Measurements from ENCODE around the gene SH3RF3.
A peak's percentile ranks its signal among the peaks of the same experiment; 100 is the strongest.
"Not testable (repeated sequence)": the region's sequence is repeated elsewhere in the genome, so short reads cannot be mapped to it uniquely, and the experiment has no call there.

SH3RF3 gene

DNA sequence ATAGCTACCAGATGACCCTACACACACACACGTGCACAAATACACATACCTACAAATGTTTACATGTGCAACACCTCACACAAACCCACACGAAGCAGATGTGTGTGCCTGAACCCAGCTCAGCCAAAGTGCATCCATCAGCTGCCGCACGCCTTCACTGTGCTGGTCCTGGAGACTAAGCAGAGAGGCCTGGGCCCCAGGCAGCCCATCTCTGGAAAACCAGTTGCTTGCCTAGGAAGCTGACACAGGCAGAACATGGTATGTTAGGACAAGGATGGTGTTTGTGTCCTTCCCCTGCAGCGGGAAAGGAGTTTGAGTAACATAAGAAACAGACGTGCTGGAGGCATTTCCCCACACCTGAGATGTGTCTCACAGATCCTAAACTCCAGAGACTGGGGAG lies 398.1 kb downstream of the SH3RF3 start:
- DNase-seq (ENCODE audit: low spot score), result no peak

DNA sequence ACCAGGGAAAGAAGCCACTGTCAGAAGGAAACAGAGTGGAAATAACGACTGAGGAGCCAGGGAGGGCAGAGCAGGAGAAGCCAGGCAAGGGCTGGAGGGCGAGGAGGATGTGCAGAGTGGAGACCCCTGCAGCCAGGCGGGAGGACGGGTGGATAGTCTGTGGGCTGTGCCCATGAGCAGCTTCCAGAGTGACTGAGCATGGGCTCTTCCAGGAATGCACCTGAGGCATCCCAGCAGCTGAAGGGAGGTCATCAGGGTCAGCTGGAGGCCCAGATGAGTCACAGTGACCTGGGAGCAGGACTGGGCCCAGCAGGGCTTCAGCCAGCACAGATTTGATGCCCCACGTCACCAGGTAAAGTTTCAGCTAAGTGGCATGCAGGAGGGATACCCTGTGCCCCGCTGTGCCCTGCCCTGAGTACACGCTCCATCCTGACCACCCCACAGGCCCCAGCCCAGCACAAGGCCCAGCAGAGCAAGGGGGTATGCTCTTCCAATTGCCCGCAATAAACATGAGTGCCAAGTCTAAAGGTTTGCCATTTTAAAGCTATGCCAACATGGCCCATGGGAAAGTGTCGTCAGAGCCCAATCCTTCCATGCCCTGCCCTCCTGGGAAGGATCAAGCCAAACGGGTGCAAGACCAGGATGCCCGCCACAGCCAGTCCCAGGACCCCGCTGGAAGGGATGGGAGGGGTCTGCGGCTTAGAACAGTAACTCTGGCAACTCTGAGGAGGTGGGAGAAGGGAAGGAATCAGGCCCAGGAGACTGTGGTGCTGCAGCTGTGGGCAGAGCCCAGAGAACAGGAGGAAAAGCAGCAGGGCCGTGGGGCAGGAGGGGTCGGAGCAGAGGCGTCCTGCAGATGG lies 399.1 kb downstream of the SH3RF3 start:
- DNase-seq (ENCODE audit: low spot score), result no peak

DNA sequence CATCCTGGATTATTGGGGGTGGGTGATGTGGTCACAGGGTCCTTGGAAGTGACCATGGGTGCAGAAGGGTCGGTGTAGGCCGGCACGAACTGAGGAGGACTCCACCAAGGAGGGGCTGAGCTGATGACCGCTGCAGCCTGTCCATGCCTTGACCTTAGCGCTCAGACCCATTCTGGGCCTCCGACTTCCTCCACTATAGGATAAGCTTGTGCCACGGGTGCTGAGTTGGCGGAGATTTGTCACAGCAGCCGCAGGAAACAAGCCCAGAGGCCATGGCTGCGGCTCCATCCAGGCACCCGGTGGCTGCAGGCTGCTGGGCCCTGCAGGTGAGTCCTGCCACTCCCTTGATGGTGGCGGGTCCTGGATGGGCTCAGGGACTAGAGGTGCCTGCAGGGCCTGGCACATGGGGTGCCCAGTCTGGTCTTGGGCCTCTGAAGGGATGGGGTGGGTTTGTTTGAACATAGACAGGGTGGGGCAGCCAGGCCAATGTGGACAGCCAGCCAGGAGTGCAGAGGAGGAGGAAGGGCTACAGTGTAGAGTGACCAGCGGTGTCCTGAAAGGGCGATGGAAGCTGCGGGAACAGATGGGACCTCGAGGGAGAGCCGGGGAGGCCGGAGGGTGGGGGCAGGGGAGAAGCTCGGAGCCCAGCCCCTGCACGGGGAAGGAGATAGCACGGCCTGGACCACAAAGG lies 400.0 kb downstream of the SH3RF3 start:
- no peak for DNase-seq (ENCODE audit: low spot score)

DNA sequence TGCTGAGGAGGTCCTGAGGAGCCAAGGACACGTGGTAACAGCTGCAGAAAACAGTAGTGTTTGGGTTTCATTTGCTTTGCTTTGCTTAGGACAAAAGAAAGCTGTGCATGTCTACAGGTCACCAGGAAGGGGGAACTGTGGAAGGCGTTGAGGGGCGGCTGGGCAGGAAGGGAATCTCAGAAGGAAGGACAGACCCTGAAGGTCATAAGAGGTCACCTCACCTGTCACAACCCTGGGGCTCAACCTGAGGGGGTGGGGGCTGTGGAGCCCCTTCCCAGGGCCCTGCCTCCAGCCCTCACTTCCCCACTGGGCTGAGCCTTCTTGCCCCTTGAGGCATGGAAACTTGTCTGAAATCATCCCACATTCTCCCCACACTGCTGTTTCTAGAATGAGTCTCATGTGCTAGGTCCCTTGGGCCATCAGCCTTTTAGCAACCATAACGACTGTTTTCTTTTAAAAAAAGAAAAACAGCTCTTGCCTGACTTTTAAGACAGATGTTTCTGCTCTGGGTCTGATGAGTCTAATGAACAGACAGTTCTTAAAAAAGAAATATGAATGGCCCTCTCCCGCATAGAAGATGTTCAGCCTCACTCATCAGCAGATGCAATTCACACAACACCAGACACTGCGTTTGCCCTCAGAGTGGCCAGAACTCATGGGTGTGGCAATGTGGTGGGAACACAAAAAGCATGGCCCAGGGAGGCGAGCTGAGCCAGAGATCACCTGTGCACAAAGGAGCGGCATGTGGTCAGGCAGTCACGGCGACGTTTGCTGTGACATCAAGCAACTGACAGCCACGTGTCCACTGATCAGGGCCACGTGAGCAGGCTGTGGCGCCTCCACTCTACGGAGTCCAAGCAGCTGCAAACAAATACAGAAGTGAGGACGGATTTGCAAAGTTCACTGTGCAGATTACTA lies 400.8 kb downstream of the SH3RF3 start:
- DNase-seq (ENCODE audit: low spot score), result no peak

DNA sequence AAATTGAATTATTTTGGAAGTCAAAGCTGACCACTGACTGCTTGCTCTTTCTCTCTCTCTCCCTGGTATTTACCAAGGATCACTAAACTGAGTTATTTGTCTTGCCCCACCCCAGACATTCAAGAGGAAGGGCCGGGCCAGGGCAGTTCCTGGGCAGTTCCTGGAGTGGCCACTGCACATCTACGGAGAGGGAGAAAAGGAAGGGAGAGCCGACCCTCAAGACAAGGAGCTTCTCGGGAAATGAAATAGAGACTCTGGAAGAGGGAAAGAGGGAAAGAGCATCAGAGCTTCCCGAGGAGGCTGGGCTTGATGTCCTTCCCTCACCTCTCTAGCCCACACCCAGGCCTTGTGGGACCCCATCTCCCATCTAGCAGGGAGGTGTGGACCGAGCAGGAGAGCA lies 401.7 kb downstream of the SH3RF3 start:
- no peak for DNase-seq (ENCODE audit: low spot score)

DNA sequence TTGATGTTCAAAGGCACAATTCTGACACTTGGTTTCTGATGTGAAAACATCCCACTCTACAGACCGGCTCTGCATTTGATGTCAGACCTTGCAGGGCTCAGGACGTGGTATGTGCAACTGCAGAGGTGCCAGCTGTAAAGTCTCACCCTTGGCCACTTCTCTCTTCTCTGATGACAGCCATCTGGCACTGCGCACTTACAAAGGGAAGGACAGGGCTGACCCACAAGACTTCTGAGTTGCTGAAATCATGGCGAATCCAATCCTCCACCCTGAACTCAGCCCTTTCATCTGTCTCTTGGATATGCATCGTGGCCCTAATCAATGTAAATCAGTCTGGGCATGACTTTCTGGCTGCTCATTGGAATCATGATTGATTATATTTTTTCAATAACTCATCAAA lies 402.2 kb downstream of the SH3RF3 start:
- no peak for DNase-seq (ENCODE audit: low spot score)

DNA sequence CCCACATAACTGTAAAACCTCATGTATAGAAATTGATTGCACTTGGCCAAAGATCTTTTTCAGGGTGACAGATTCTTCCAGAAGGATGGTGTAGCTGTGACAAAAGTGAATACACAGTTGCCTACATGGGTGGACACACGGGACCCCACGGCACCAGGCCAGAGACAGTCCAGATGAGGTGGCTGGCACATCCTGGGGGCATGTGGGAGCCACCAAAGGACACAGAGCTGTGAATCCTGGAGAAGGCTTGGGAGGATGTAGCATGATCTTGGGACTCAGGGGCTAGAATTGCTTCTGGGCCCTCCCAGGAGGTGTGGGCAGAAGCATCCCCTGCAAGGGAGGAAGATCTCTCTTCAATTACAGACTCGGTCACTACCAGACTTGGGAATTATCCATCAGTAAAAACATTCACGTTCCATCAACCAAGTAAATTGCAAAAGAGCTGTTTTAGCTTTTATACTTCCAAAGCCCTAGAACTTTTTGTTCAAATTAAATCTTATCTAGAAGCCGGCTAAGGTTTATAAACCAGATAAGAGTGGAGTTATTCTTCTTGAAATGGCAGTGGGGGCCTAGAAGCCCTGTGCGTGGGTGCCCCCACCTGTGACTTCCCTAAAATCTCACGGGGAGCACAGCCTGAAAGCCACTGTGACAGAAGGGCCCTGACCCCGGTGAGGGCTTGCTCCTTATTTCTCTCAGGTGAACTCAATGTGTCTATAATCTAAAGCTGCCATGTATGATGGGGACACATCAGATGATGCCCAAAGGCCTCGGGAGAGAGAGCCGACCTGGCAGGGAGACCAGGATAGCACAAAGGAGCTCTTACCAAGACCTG lies 403.1 kb downstream of the SH3RF3 start:
- no peak for DNase-seq (ENCODE audit: low spot score)

DNA sequence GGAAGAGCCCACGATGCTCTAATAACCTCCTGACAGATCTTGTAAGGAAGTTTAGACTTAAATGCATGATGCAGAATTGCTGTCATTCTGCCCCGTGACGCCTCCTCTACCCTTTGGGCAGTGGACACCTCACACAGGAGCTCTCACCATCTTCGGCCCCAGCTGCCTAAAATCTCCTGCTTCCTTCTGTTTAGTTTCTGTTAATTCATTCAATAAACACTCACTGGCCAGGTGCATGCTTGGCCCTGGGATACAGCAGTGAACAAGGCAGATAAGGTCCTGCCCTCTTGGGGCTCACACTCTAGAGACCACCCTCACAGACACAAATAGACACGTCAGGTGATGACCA lies 403.7 kb downstream of the SH3RF3 start:
- no peak for DNase-seq (ENCODE audit: low spot score)

DNA sequence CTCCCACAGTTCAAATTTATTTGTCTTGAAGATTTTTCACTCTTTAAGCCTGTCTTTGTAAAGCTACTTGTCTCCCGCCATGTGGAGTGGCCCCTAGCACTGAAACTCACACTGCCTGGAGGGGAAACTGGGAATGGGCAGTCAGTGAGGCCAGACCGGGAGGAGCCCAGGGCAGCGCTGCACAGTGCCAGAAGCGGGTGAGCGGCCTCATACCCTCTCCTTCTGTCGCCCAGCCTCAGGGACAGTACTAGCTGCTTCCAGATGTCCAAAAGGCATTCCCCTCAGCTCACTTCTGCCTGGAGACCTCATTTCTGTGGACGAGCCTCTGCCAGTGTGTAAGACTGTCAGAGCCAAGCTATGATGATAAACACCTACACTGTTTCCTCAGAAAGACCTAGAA lies 404.8 kb downstream of the SH3RF3 start:
- DNase-seq (ENCODE audit: low spot score), result no peak

DNA sequence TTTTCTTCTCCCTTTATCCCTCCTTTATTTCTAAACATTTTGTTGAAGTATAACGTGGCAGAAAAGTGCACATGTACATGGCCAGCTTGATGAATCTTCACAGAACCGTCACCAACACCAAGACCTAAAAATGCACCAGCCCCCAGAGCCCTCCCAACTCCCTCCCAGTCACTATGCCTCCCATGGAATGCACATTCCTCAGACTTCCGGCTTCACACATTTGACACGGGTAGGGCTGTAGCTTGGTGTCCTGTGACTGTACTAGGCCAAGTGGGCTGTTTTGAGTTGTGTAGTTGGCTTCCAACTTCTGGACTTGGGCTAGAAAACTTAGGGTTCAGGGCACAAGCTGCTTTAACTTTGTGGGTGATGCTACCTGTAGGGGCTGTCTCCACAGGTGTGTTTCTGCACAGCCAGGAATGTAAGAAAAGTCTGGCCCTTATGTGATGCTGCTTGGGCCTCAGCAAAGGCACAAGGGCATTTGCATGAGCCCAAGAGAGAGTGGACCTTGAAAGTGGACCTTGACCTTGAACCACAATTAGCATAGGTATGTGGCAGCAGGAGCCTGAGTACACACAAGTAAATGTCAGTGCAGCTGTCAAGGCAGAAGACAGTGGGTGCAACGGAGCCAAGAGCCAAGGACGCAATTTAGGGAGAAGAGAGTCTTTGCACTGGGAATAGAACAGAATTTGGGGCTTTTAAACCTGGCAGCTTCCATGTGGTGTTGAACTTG lies 406.4 kb downstream of the SH3RF3 start:
- no peak for DNase-seq (ENCODE audit: low spot score)

DNA sequence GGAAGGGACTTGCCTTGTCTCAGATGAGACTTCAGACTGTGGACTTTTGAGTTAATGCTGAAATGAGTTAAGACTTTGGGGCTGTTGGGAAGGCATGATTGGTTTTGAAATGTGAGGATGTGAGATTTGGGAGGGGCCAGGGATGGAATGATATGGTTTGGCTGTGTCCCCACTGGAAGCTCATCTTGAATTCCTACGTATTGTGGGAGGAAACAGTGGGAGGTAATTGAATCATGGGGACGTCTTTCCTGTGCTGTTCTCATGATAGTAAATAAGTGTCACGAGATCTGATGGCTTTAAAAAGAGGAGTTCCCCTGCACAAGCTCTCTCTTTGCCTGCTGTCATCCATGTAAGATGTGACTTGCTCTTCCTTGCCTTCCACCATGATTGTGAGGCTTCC lies 407.6 kb downstream of the SH3RF3 start:
- DNase-seq (ENCODE audit: low spot score), result not testable (repeated sequence)

DNA sequence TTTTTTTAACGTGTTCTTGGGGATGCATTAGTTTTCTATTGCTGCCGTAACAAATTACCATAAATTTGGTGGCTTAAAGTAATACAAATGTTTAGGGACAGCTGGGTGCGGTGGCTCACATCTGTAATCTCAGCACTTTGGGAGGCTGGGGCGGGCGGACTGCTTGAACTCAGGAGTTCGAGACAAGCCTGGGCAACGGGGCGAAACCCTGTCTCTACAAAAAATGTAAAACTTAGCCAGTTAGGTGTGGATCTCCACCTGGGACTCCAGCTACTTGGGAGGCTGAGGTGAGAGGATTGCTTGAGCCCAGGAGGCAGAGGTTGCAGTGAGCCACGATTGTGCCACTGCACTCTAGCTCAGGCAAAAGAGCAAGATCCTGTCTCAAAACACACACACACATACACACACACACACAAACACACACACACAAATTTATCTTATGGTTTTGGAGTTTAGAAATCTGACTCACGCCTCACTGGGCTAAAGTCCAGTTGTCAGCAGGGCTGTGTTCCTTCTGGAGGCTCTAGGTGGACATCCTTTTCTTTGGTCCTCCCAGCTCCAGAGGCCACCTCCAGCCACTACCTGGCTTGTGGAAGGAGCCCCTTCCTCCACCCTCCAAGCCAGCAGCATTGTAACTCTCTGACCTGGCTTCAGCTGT lies 408.7 kb downstream of the SH3RF3 start:
- DNase-seq (ENCODE audit: low spot score), result no peak

DNA sequence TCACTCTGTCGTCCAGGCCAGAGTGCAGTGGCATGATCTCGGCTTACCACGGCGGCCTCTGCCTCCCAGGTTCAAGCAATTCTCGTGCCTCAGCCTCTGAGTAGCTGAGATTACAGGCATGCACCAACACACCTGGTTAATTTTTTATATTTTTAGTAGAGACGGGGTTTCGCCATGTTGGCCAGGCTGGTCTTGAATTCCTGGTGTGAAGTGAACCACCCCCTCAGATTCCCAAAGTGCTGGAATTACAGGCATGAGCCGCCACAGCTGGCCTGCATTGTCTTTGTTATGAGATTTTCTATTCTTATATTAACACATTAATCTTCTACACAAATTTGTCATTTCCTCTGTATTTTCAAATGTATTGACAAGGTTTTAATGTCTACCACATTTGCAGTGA lies 409.5 kb downstream of the SH3RF3 start:
- DNase-seq (ENCODE audit: low spot score), result no peak

DNA sequence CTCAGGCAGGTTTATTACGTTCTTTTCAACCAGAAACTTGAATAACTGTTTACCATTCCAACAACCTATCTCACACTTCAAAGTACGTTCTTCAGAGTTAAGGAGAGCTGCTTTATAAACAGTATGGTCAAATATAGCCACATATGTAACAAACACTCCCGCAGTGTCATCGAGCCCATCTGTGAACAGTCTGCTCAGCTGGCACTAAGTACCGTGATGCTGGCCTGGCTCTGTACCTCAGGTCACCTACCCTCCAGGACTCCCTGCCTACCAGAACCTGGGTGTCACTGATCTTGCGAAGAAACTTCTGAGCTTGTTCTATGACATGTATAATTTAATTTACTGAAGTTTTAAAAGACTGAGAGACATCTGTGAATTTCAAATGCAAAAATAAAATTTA lies 413.4 kb downstream of the SH3RF3 start:
- DNase-seq (ENCODE audit: low spot score), result no peak

DNA sequence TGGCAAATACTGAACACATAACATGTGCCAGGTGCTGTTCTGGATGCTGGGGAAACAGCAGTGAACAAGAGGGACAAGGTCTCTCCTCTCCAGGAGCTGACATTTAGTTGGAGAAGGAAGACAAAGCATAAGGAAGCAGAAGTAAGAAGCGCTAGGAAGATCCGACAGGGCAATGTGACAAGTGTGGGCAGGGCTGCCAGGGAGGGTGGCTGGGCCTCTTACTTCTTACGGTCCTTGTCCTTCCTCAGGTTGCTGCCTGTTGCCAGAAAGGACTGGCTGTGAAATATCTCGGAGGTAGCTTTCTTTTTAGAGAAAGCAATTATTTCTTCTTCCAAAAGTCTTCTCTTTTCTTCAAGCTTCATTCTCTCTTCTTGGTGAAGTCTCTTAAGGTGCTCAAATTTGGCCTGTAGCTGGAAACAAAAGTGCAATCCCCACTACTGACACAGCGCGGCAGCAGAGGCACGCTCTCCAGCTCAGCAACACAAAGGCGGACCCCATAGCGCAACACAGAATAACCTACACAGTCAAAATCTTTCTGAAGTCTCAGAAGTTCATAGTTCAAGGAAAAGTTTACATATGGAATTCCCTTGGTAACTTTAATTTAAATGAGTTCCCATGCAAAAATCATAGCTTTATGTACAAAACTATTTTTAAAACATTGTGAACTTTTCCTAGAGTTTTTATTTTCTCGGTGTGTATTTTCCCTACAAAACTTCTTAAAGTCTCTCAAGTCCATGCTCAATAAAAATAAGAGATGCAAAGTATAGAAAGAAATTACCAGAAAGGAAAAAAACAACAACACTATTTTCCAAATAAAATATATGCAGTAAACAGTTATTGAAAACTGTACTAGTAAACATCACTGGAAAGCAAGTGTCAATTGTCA lies 417.1 kb downstream of the SH3RF3 start:
- peak; percentile 20 for DNase-seq (ENCODE audit: low spot score)

DNA sequence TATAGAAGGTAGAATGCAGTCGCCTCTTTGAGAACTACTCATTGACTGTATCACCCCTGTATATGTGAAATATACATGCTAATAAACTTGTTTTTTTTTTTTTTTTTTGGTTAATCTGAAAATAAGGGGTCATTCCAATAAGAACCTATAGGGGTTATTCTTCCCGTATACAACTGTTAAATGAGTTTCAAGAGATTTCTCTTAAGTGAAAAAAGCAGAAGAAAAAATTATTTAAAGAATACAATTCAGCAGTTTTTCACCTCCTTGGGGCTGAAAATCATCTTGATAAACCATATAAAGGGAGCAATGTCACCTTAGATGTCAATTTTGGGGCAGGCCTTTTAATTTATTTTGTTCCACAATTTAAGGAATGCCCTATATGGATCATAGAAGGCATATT lies 418.3 kb downstream of the SH3RF3 start:
- DNase-seq (ENCODE audit: low spot score), result no peak

DNA sequence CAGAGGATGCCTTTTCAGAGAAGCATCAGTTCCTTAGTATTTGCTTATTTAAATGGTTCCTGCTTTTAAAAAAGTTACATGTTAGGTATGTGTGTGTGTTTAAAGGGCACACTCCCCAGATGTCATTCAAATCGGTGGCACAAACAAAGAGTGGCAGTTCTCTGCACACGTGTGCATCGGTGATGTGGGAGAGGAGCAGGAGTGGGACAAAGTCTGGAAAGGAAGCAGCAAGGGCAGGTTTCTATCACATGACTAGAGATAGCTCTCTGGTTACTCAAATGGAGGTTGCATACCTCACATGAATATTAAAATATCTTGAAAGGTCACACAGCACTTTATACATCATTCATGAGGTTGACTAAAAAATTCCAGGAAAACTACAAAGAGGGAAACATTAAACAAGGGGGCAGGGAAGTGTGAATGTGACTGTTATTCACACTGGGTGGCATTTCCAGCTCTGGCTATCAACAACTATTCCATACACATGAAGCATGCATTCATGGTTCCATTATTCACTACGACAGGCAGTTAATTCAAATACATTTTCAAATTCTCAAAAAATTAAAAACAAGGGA lies 420.1 kb downstream of the SH3RF3 start:
- DNase-seq (ENCODE audit: low spot score), result no peak
